Transverse colon (tissue), 4 donors: Measurements from ENCODE around the gene TRAF2. TPM values are rescaled to one million over a fixed set of nuclear protein-coding genes. Genes with fewer than 3 reads are reported as not detected.
A peak's percentile ranks its signal among the peaks of the same experiment; 100 is the strongest.

Experiments
- DNase-seq: peaks from one replicate; pipeline ENCODE4 v3.0.0-alpha.2; 2019
- H3K27ac ChIP-seq, 4 donors: fragments of 200-600 bp; sonication (generic); 2 replicates each; pipeline ENCODE4 v1.5.1; 2016 to 2018; ENCODE audit warnings: inconsistent platforms in 4 of 4
- H3K27me3 ChIP-seq: fragments of 200-600 bp; sonication (generic); 2 replicates; pipeline ENCODE4 v1.5.1; 2017; ENCODE audit warnings: inconsistent platforms
- H3K36me3 ChIP-seq, 4 donors: fragments of 200-600 bp; sonication (generic); 2 replicates each; pipeline ENCODE4 v1.5.1; 2017 to 2019; ENCODE audit warnings: inconsistent platforms in 4 of 4
- H3K4me1 ChIP-seq, 4 donors: fragments of 200-600 bp; sonication (generic); 2 replicates each; pipeline ENCODE4 v1.5.1; 2017 to 2020; ENCODE audit warnings: inconsistent platforms in 4 of 4
- H3K4me3 ChIP-seq, 4 donors: fragments of 200-600 bp; sonication (generic); 1 replicate in 1 of 4; 2 replicates in 3 of 4; pipeline versions ENCODE4 v1.5.1 to v1.6.1; 2017 to 2019; ENCODE audit warnings: inconsistent platforms in 4 of 4
- H3K9me3 ChIP-seq, 2 donors: fragments of 200-600 bp; sonication (generic); 2 replicates each; pipeline ENCODE4 v1.5.1; 2017 to 2019; ENCODE audit warnings: inconsistent platforms in 2 of 2
- CTCF ChIP-seq, 5 experiments: fragments of 200-600 bp in 3 of 5; fragments of 450-650 bp in 2 of 5; sonication (generic) in 3 of 5; IDR thresholded peaks; 1 replicate in 2 of 5; 2 replicates in 3 of 5; pipeline ENCODE4 v1.5.1; 2016 to 2017; ENCODE audit warnings: antibody characterized with exemption in 5 of 5, inconsistent platforms in 3 of 5, mild to moderate bottlenecking in 2 of 5, moderate library complexity in 1 of 5
- EP300 ChIP-seq: sonication (generic); formaldehyde crosslinking; IDR thresholded peaks from one replicate; pipeline ENCODE4 v1.6.1; 2017; ENCODE audit warnings: antibody characterized with exemption, low read depth
- POLR2A ChIP-seq: fragments of 450-650 bp; IDR thresholded peaks from one replicate; pipeline ENCODE4 v1.6.1; 2016; ENCODE audit warnings: antibody characterized with exemption, mild to moderate bottlenecking, moderate library complexity
- POLR2AphosphoS5 ChIP-seq, 3 donors: sonication (generic); formaldehyde crosslinking; IDR thresholded peaks; one replicate each; pipeline ENCODE4 v1.6.1; 2016; ENCODE audit warnings: antibody characterized with exemption in 3 of 3
- WGBS, 2 donors: methylation state at CpG; one replicate each; pipeline ENCODE4 v1.1.5; 2018; ENCODE audit warnings: low coverage in 1 of 2; 5-methylcytosine and 5-hydroxymethylcytosine counted together
- in situ Hi-C, 4 donors: fragments of 200-750 bp; cut with MboI; loops; one replicate each; pipeline versions ENCODE4 v1.15.0 to v1.15.1; 2017; ENCODE audit warnings: low sequenced_read_pairs in 3 of 4, low pct_ligation_motif_present in 1 of 4, low pct_unique_long_range_greater_than_20kb in 1 of 4
- intact Hi-C: fragments of 100-400 bp; cut with DNase I; formaldehyde crosslinking; loops from one replicate; pipeline ENCODE4 v1.15.1; 2023; ENCODE audit warnings: low total_unique reads
- total RNA-seq, 4 donors: library from RNA; depleted of rRNA; stranded (reverse); fragments of >200 nt; gene quantifications; one replicate each; pipeline ENCODE4 v1.1.0, GENCODE V29; 2016

Gene TRAF2
- total RNA-seq, 4 donors from 2014 or later: 12.5 to 60.6 (median 13.8) TPM

DNA sequence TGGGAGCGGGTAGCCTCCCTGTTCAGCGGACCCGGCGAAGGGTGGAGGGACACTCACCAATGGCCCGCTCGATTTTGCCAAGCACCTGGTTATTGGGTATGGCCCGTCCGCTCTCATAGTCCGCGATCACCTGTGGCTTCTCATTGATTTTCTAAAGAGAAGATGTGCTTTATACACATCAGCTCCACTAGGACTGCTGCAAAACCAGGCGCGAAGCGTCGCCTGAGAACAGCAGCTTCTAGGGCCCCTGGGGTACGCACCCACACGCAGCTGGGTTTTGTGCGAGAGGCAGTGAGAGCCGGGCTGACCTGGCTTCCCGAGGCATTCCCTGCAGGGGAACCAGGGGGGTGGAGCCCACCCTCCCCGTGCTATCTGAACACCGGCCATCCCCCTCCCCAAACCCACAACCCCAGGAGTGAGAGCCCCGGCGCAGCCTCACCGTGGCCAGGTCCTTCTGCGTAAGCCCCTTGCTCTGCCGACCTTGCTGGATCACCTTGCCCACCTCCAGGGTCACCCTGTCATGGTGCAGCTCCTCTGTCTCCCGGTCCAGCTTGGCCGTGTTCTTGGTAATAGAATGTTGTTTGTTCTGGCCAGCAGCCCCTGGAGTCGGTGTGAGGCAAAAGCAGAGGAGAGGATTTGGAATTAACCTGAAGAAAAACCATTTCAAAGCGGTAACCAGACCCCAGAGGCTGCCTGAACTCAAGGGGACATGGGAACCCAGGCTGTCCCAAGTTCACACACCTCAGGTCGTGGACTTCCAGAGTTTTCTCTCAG lies 23.3 kb upstream of the TRAF2 start:
- Histone ChIP-seq H3K4me1 (peaks cover 25 to 70% (median 50%) of the 10 kb centered on the region in 4 donors), H3K27ac (no peak overlapping the region), H3K4me3 (no peak overlapping the region), H3K27me3 (no peaks in the 10 kb centered on the region), H3K36me3 (peaks cover 0 to 22% (median 11%) of the 10 kb centered on the region in 4 donors), H3K9me3 (no peaks in the 10 kb centered on the region)
- TF ChIP-seq EP300: no peak
- no peak for TF ChIP-seq POLR2A
- TF ChIP-seq CTCF (IDR thresholded peaks at IDR 0.05): no peak
- TF ChIP-seq POLR2AphosphoS5 (IDR thresholded peaks at IDR 0.05): no peak
- DNase-seq: peak; percentile 6
- 89% methylated on average over 31 of the region's 31 CpGs; no CpG with 5 or more reads in 1 of the 2 donors for WGBS, 2 donors
- in situ Hi-C loops (no loop called here), intact Hi-C loops (loop anchor here (10.0 kb wide), 1 partner anchor 82 kb away; the partner anchor contains the start of genes C8G and FBXW5)

- WGBS, 2 donors: 91% methylated on average over 12 of the region's 12 CpGs; no CpG with 5 or more reads in 1 of the 2 donors
- TF ChIP-seq POLR2AphosphoS5 (IDR thresholded peaks at IDR 0.05): no peak
- no peak for TF ChIP-seq CTCF (IDR thresholded peaks at IDR 0.05)
- no peak for TF ChIP-seq POLR2A
- no peak for TF ChIP-seq EP300
- H3K27ac ChIP-seq: no peak overlapping the region
- H3K9me3 ChIP-seq: no peaks in the 10 kb centered on the region
- in situ Hi-C loops: no loop called here
- H3K4me1 ChIP-seq: peaks cover 18 to 63% (median 43%) of the 10 kb centered on the region in 4 donors
- no peak for DNase-seq
- H3K36me3 ChIP-seq: peaks cover 0 to 22% (median 11%) of the 10 kb centered on the region in 4 donors
- no peaks in the 10 kb centered on the region for H3K27me3 ChIP-seq
- no peak overlapping the region for H3K4me3 ChIP-seq
- intact Hi-C loops: loop anchor here (10.0 kb wide), 1 partner anchor 81 kb away; the partner anchor contains the start of genes C8G and FBXW5
Measured at GRCh38 chr9:136863623-136864273, 22.6 kb upstream of the TRAF2 start.

DNA sequence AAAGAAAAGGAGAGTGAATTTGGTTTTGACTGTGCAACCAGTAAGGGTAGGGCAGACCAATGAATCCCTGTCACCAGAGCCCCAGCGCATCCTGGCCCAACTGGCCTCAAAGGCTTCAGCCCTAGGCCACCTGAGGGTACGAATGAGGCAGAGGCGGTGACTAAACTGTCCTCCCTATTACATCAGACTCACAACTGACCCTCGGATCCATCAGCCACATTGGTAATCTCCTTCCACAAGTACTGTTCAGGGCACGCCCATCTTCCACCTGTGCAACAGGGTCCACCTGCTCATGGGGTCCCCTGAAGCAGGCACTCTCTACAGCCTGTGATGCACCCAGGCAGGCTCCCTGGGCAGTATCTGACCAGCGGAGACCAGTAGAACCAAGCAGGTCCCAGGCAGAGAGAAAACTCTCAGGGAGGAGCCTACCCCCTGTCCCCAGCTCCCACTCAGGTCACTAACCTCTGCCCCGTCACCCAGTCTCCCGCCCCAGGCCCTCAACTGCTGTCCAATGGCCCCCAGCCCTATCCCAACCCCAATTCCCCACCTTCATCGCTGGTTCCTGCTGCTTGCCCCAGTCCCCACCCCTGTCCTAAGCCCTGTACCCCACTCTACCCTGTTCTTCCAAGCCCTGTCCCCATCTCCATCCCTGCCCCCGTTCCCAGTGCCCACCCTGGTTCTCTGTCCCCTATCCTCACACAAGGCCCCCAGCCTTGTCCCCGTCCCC lies 21.1 kb upstream of the TRAF2 start:
- Histone ChIP-seq H3K4me3 (peak overlapping the region; percentile 77 to 95 (median 92)), H3K27me3 (no peaks in the 10 kb centered on the region), H3K36me3 (peaks cover 0 to 22% (median 11%) of the 10 kb centered on the region in 4 donors), H3K4me1 (peaks cover 7 to 48% (median 29%) of the 10 kb centered on the region in 4 donors), H3K9me3 (no peaks in the 10 kb centered on the region), H3K27ac (peak overlapping the region; percentile 89 to 98 (median 94))
- DNase-seq: peak; percentile 11
- WGBS, 2 donors: 47% methylated on average over 11 of the region's 11 CpGs; no CpG with 5 or more reads in 1 of the 2 donors
- TF ChIP-seq POLR2AphosphoS5 (IDR thresholded peaks at IDR 0.05) (peak in 1 of 3 donors; percentile 7), EP300 (no peak), POLR2A (no peak), CTCF (IDR thresholded peaks at IDR 0.05) (no peak)
- in situ Hi-C loops: no loop called here
- intact Hi-C loops: loop anchor here (10.0 kb wide), 1 partner anchor 80 kb away; the partner anchor contains the start of genes C8G and FBXW5
